Stimulated activated naive CD8-positive, alpha-beta T cell treated with anti-CD3 and anti-CD28 coated beads, Interleukin-15, Interleukin-2, amounts not matched to agents 100 U/mL and 50 U/mL, for 24 hours (primary cell): ENCODE results near the gene SERF1B.
"Not testable (repeated sequence)": the region's sequence is repeated elsewhere in the genome, so short reads cannot be mapped to it uniquely, and the experiment has no call there.

Source experiments
- ATAC-seq: fragments of 150-1000 bp; cut with Tn5 transposase; one replicate; pipeline ENCODE4 v1.10.0; 2021
- DNase-seq: peaks from one replicate; pipeline ENCODE4 v3.0.0; 2021

Gene SERF1B

DNA sequence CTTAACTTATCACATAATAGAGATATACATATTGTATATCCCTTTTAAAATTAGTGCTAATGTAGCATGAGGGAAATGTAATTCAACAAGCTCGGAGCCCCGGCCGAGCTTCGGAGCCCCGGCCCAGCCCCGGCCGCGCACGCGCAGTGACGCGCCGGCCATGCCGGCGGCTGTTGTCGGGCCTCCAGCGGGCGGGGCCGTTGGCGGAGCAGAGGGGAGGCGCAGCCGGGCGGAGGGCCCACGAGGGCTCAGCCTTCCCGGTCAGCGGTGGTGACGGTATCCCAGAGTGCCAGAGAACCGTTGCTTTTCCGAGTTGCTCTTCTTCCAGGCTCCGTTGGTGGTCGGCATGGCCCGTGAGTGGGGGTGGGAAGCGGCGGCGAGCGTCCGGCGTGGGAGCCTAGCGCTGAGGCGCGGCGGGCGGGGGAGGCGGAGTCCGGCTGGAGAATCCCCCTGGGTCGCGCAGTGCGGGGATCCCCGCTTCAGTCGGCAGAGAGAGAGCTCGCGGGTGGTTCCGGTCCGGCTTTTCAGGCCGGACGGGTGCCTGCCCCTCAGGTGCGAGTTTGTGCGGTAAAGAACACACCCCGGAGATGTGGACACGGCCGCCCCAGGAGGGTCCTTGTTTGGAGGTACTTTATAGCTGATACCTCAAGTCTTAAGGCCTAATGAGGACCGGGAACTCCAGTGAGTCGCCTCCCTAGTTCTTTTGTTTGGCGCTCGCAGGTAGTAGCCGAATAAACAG is at the start of gene SERF1B:
TSS of gene SERF1B (plus strand) at position 146 of the 739 bp plus-strand sequence. CDS start at position 347, 201 bp downstream.
- peak; percentile 92 for ATAC-seq
- DNase-seq, result not testable (repeated sequence)

DNA sequence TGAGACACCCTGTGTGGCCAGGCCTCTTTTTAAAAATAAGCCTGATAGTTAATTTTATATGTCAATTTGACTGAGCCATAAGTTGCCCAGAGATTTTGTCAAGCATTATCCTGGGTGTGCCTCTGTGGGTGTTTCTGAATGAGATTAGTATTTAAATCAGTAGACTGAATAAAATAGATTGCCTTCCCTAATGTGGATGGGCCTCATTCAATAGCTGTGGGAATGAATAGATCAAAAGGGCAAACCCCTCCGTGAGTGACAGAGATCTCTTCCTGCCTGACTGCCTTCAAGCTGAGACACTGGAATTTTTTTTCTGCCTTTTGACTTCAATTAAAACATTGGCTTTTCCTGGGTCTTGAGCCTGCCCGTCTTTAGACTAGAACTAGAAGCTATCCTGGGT is 33.3 kb upstream of the SERF1B start:
- DNase-seq, ATAC-seq: not testable (repeated sequence)

DNA sequence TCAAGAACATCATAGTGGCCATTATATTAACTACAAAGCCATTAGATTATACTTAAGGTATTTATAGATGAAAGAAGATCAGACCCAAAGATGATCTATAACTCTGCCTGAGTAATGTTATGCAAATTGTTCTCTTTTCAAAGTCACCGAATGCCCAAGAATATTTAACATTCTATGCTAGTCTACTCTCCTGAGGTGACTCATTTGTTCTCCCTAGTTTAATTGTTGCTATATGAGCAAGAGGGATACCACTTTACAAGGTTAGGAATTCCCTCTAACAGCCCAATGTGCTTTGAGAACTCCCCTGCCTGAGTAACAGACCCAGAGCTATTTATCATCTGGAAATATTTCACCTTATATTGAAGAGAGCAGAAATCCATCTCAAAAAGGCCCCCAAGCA is 29.5 kb upstream of the SERF1B start:
- DNase-seq, result not testable (repeated sequence)
- ATAC-seq, result peak; percentile 55

DNA sequence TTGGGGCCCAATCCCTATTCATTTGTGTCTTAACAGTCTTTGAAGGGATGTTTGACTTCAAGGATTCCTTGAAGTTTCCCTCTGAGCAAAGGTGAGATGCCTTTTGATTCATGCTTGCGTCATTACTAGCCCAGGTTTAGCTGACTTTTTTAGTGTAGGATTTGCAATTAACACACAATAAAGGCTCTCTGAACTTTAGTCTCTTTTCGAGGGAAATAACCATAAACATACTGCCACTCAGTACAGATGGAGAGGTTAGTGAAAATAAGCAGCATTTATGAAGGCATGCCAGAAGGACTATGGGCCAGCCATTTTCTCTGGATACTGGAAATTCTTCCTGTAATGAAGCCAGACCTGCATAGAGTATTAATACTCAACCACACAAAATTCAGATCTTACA is 4.4 kb upstream of the SERF1B start:
- not testable (repeated sequence) for DNase-seq, ATAC-seq

DNA sequence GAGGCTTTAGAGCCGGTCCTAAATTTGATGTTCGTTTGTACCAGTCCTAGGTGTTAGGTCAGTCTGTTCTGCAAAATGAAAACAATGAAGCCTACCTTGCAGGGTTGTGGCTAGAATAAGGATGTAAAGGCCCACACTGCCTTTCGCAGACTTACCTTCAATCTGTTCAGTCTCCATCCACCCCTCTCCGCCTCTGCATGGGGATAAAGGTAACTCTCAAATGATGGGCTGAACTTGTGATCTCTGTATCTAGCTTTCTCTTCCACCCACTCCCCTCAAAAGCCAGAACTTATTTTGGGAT is 744 bp downstream of the SERF1B start:
- ATAC-seq, DNase-seq: not testable (repeated sequence)

DNA sequence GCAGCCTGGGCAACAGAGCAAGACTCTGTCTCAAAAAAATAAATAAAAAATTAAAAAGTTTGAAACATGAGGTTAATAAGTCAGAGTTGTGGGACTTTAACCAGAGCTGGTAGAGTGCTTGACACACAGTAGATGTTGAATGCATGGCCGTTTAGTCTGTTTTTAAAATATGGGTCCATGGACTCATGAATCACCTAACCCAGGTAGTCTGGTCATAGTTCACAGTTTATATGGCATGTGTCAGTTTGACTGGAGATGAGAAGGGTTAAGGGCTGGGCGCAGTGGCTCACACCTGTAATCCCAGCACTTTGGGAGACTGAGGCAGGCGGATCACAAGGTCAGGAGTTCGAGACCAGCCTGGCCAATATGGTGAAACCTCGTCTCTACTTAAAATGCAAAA is 6.2 kb downstream of the SERF1B start:
- not testable (repeated sequence) for DNase-seq, ATAC-seq

DNA sequence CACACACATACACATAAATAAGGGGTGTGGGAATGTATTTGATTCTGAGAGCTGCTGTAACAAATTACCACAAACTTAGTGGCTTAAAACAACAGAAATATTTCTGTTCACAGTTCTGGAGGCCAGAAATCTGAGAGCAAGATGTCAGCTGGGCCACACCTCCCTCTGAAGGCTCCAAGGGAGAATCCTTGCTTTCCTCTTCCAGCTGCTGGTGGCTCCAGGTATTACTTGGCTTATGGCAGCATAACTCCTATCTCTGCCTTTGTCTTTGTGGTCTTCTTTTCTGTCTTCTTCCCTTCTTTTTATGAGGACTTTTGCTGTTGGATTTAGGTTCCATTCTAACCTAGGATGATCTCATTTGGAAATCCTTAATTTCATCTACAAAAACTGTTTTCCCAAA is 16.4 kb downstream of the SERF1B start:
- ATAC-seq, DNase-seq: not testable (repeated sequence)

DNA sequence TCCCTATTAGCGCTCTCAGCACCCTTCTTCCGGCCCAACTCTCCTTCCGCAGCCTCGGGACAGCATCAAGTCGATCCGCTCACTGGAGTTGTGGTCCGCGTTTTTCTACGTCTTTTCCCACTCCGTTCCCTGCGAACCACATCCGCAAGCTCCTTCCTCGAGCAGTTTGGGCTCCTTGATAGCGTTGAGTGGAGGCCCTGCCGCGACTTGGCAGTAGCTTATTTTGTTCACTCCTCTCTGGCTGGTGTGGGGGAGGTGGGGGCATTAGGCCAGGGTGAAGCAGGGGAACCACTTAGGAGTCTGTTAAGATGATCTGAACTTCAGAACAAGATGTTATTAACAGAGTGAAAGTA is 24.7 kb downstream of the SERF1B start:
- DNase-seq, ATAC-seq: not testable (repeated sequence)

DNA sequence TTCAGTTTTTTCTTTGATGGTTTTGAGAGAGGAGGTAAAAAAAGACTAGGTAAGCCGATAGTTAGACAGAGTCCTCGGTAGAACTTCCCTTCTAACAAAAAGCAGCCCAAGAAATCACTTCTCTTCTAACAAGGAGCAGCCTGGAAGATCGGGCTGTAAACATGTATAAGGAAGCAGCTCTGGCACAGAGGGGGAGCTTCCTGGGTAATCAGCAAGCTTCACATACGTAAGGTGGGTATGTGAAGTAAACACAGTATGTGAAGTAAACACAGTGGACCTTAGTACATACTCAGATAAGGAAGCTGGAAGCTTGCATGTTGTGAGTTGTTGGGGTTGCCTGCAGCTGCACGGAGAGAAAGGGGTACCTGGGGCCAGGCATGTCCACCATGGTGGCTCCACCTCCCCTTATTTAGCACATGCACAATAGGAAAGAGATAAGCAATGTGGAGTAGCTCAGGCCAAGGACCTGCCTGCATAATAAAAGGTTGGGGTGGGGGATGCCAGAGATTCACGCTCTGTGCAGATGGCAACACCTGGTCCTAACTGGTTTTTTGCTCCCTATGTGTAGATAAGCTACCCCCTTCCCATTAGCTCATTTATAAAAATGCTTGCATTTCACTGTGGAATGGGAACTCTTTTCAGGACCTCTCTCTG is 31.4 kb downstream of the SERF1B start:
- DNase-seq, ATAC-seq: not testable (repeated sequence)

DNA sequence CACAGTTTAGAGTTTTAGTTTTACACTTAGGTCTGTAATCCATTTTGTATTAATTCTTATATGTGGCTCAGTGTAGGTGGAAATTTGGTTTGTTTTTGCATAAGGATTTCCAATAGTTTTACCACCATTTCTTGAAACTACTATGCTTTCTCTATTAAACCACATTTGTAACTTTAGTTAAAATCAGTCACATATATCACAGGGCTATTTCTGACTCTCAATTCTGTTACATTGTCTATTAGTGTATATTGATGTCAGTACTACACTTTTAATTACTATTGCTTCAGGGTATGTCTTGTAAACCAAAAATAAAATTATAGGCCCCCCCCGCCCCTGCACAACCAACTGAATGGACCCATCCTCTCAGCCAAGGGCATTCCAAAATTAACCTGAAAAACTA is 32.1 kb downstream of the SERF1B start:
- ATAC-seq, result peak; percentile 38

DNA sequence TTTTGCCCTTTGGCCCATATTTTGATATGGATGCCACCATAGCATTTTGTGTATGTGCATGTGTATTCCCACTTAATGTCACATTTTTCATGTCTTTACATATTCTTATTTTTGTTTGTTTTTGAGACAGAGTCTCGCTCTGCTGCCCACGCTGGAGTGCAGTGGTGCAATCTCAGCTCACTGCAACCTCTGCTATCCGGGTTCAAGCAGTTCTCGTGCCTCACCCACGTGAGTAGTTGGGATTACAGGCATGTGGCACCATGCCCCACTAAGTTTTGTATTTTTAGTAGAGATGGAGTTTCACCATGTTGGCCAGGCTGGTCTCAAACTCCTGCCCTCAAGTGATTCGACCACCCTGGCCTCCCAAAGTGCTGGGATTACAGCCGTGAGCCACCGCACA is 52.6 kb downstream of the SERF1B start:
- not testable (repeated sequence) for ATAC-seq, DNase-seq

More for the DNA sequence above, 32.1 kb downstream of the SERF1B start:
- DNase-seq, result not testable (repeated sequence)

DNA sequence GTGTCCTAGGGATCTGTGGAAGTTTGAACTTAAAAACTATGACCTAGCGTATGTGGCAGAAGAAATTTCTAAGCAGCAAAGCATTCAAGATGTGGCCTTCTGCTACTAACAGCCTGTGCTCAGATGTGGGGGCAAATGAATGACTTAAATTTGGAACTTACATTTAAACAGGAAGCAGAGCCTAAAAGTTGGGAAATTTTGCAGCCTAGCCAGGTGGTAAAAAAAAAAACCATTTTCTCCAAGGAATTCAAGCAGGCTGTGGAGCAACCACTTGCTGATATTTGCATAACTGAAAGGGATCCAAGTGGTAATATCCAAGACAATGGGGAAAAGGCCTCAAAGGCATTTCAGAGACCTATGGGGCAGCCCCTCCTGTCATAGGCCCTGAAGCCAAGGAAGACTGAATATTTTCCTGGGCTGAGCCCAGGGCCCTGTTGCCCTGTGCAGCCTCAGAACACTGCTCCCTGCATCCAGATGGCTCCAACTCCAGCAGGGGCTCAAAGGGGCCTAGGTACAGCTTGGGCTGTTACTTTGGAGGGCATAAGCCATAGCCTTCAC is 63.9 kb downstream of the SERF1B start:
- DNase-seq, ATAC-seq: not testable (repeated sequence)

DNA sequence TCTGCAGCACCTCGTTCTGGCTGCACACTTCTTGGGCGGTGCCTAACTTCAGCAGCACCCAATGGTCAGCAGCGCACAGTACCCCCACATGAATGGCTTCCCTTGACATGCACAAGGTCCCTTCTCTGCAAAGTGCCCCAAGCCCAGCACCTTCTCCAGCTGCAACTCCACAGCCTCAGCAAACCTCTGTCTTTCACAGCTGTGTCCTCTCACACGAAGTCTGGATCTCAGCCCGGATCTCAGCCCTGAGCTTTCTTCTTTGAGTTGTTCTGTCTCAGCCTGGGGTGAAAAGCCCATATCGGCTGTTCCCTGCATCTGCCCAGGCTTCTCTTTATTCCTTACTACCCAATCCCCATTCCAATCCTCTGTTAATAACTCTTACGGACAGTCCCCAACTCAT is 66.7 kb downstream of the SERF1B start:
- not testable (repeated sequence) for ATAC-seq, DNase-seq
